IPS DF 4.7 (cell line): ENCODE data around the gene PAK3.

Source experiments
- DNase-seq: peaks from one replicate; pipeline ENCODE4 v3.0.0-alpha.2; 2013; ENCODE audit warnings: low spot score; ENCODE audit errors: extremely low read depth

The PAK3 gene

DNA sequence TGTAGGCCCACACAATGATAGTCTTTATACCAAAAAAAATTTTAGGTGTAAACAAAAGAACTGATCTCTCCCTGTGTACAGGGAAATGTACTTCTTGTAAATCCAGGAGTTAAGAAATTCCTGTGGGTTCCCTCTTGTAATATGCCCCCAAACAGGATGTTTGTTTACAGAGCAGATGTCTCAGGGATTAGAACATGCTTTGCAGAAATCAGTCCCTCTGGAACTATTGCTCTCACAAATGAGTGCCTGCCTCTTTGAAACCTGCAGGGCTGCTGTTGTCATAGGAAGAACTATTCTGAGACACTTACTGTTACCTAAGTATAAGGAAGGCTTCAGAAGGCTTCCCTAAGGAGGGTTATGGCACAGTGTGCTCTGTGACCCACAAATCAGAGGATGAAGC, 35.6 kb downstream of the PAK3 start:
- DNase-seq = no peak

DNA sequence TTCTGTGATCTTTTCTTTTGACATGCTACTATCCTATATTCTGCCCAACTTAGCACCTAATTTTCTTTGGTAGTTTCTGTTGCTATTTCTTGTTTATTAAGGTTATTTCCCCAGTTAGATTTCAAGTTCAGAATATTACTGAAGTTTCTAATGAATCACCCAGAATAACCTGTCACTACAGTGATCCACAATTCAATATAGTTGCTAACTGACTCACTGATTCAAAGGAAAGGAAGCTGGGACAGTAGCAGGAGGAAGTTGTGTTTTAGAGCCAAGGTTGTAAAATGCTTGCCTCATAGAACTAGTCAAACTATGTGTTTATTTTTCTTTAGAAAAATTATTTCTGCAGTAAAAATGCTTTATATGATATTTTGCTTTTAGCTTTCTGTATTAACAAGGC, 37.4 kb downstream of the PAK3 start:
- no peak for DNase-seq

DNA sequence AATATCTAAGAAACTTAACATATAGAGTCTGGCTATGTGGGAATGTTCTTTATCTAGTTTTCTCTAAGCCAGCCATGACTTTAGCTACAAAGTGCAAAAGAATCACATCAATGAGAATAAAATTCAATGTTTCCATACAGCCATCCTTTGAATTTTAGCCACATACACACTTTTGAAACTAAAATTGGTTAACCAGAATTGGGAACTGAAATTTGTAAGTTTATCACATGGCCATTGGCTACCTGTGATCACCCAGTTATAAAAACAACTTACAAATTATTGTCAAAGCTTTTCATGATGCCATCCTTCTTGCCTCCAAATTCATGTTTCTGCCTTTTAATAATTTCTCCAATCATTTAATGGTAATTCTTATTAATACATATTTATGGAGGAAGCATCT, 49.9 kb downstream of the PAK3 start:
- DNase-seq = no peak

DNA sequence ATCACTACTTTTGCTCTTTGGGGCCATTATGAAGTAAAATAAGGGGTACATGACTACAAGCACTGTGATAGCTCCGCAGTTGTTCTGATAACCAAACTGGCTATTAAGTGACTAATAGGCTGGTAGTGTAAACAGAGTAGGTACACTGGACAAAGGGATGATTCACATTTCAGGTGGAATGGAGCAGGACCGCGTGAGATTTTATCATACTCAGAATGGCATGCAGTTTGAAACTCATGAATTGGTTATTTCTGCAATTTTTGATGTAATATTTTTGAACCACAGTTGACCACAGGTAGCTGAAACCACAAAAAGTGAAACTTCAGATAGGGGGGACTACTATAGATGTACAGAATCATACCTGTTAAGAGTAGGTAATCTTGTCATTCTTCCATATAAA, 55.8 kb downstream of the PAK3 start:
- no peak for DNase-seq

DNA sequence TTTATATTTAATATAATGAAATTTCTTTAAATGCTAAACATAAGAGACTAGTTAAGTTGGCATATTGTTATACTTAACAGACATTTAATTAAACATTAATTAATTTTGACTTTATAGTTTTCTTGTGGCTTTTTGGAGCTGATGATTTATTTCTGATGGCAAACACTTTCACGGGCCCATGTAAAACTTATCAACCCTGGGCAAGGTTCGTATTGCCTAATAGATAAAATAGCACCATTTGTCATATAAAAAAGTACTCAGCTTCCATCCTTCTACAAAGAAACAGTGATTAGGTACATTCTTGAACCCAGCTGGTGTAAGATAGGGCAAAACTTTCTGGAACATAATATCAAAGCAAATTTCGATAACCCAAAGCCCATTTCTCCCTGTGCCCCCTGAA, 63.2 kb downstream of the PAK3 start:
- DNase-seq = no peak

DNA sequence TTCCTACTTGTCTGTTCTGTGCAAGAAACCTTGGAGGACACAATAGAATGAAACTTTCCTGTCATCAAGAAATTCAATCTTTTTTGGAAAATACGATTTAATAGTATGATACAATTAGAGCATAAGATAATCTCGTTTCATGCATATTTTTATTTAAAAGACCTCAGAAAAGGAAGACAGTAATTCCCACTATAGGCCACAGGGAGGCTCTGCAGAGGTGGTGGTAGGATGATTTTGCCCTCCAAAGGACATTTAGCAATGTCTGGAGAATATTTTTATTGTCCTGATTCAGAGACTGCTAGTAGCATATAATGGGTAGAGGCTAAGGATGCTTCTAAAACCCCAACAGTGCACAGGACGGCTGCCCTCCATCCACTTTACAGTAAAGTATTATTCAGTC, 68.7 kb downstream of the PAK3 start:
- DNase-seq = no peak

DNA sequence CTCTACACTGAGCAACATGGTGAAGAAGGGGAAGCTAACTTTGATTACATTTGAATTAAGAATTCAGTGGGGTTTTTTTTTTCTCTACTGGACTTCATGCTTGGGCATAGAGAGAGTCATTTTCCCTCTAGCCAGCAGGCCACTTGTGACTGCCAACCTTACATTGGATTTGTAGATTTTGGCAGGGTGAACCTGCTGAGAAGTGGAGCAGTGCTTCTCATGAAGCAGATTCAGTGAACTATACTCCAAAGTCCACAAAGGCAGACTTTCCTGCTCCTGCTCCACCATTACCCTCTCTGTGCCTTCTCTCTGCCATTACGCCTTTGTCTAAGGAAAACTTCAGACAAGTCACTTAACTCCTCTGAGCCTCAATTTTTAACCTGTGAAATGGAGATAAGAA, 69.9 kb downstream of the PAK3 start:
- DNase-seq = no peak

DNA sequence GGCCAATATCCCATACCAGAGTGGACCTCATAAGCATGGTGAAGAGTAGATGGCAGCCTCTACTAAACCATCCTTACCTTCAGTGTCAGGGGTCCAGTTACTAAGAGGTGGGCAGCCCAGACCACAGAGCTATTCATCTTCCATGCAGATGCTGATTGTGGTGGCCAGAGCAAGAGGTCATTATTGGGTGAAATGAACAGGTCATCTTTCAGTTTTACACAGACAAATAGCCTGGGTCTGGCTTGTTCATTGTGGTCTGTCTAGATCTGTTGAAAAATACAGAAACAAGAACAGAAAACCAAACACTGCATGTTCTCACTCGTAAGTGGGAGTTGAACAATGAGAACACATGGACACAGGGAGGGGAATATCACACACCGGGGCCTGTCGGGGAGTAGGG, 71.3 kb downstream of the PAK3 start:
- no peak for DNase-seq

DNA sequence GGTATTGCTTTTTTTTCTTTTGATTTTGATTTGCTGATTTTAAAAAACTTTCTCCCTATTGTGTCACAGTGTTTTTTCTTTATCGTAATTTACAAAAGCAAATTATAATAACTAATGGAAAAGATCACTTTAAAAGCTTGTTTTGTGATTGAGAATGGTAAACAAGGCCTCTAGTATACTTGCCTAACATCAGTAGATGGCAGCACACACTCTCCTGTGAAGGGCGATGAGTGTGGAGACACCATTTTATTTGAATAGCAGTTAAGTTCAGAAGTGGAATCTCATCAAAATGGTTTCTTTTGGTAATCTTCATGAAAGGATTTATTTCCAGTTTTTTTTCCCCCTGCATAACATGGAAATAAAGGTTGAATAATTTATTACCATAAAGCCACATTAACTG, 72.3 kb downstream of the PAK3 start:
- DNase-seq = no peak

DNA sequence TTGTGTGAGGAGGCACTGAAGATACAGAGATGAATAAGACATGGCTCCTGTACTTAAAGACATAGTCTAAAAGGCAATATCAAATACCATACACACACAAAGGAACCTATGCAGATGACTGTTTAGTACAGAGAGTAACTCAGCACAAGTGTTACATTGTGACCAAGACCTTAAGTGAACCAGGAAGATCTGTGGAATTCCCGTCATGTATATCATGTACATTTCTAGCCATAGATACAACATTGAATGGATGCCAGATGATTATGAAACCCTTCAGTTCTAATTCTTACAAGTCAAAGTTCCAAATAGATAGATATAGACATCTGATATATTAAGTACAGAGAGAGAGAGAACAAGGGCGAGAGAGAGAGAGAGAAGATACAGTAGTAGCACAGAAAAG, 73.2 kb downstream of the PAK3 start:
- no peak for DNase-seq

DNA sequence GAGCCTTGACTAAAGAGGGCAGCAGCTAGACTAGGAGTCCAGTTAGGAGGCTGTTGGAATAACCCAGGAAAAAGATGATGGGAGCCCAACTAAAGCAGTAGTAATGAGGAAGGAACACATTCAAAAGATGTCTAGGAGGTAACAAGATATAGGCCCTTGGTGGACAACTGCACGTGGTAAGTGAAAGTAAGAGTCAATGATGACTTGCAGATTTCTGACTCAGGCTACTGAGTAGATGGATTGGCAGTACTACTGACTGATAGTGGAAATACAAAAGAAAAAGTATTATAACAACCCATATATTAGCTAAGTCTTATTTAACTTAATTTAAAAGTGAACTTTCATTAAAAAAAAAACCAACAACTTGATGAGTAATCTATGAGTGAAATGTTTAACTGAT, 74.0 kb downstream of the PAK3 start:
- DNase-seq = no peak

DNA sequence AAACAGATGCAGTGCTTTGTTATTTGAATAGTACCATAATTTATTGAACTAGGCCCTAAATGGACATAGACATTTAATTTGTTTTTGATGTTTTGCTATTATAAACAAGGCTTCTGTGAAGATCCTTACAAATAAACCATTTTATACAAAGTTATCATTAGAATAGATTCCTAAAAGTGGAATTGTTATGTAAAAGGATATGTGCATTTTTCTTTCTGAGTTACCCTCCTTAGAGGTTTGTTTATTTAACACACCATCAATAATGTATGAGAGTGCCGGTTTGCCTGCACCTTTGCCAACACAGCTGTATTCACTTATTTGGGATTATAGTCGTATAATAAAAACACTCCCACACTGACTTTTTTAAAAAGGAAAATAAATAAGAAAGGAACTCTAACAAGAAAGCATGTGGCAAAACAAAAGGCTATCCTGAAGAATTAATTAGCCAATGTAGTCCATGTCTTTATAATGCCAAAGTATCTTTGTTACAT, 84.8 kb downstream of the PAK3 start:
- no peak for DNase-seq

DNA sequence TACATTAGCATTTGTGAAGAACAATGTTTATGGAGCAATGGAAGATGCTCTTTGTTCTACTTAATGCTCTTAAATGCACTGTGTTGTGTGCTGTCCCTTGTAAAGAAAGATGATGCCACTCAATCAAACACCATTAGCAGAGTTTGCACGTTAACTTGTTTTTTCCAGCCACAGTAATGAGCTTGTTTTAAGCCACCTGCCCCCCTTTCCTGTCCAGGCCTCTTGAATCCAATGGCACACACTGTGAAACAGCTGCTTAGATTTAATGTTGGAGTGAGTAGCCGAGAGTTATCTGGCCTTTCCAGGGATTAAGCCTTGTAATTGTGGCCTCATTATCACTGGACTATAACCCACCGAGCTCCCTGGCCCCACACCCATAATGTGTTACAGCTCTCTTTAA, 86.0 kb downstream of the PAK3 start:
- no peak for DNase-seq

DNA sequence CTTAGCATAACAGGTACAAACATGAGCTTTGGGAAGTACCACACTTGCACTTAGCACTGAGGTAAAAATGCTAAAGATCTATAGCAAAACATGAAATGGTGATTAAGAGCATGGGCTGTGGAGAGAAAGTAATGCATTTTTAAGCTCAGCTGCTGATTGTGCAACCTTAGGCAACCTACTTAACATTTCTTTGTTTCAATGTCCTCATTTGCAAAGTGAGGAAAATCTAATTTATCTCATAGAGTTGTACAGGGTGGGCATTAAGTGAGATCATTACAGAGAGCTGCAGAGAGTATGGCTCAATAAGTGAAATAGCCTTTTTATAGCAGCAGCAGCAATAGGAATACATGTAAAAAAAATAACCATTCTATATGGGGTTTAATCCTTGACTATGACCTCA, 87.0 kb downstream of the PAK3 start:
- no peak for DNase-seq

DNA sequence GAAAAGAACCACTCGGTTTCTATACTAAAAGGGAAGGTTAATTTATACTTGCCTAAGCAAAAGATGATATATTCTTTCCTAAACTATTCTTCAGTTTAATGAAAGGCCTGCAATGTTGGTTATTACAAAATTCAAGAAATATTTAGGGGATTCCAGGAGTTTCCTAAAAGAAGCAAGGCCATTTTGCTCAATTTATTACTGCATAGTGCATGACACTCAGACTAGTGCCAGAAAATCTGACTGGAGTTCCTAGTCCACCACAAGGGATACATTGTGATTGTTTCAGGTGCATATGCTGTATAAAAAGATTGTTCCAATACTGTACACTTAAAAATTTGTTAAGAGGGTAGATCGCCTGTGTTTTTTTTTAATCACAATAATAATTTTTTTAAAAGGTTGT, 95.6 kb downstream of the PAK3 start:
- DNase-seq = no peak

DNA sequence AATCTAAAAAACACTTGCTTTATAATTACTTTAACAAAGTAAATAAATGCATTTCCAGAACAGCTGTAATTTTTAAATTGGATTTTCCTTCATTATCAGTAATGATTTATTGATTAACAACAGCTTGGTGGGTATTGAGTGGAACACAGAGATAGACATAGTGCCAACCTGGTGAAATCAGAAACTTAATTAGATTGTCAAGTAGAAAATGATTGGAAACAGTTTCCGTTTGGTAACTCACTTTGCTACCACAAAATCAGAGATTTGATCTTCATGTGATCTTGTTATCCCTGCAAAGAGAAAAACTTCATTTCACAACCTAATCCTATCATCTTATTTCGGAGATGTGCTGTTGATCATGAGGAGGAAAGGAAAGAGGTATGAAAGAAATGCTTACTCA, 103.5 kb downstream of the PAK3 start:
- DNase-seq = no peak

DNA sequence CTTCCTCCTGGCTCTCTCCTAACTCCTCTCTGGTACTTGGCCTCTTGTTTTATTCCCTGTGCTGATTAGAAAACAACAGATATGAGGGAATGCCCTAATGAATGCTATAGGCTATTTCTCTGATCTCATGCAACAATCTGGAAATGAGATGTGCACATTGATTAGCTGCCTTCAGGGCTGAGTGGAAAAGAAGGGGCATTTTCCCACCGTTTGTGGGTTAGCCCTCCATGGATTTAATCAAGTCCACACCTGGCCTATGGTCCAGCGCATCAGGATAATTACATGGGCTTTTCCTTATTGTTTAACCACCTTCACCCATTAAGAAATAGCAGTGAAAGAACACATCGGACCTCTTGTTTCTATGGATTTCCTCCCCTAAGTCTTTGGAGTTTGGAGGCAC, 104.3 kb downstream of the PAK3 start:
- no peak for DNase-seq

DNA sequence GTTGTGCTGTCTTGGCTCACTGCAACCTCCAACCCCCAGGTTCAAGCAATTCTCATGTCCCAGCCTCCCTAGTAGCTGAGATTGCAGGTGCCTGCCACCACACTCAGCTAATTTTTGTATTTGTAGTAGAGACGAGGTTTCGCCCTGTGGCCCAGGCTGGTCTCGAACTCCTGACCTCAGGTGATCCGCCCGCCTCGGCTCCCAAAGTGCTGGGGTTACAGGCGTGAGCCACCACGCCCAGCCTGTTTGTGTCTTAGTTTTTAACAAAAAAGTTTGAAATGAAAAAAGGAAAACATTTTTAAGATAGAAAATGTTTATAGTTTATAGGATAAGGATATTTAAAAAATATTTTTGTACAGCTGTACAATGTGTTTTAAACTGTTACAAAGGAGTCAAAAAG, 111.9 kb downstream of the PAK3 start:
- DNase-seq = no peak

DNA sequence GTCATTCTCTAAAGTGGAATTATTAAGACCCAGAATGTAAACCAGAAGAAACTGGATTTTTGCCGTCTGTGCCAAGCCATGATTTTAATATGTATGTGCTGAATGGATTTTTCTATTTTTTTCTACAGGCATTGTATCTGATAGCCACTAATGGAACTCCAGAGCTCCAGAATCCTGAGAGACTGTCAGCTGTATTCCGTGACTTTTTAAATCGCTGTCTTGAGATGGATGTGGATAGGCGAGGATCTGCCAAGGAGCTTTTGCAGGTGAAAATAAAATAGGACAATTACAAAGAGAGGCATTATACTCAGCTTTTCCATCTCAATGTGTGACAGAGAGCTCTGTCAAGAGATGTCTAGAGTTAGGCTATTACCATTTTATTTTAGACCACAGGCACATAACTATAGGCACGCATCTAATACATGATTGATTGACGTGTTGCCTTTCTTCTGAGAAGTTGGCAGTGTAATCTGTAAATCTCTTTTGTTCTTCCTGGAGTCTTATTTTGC, 120.4 kb downstream of the PAK3 start:
- DNase-seq = no peak

DNA sequence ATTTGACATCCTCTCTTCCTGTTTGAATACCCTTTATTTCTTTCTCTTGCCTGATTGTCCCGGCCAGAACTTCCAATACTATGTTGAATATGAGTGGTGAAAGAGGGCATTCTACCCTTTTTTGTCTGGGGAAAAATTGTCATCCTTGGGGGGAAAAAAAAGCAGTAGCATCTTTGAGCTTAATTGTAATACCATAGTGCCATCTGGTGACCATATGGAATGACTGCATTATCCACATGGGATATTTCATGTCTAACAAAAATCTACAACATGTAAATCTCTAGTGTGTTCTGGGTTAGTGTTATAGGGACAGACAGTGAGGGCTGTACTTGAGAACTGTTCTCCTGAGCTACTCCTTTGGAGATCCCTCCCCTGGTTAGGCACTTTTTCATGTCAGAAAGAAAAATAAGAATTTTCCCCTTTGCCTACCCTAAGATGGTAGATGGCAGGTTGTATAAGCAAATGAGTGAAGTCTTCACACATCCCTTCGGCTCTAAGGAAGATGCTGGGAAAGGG, 148.3 kb downstream of the PAK3 start:
- no peak for DNase-seq

DNA sequence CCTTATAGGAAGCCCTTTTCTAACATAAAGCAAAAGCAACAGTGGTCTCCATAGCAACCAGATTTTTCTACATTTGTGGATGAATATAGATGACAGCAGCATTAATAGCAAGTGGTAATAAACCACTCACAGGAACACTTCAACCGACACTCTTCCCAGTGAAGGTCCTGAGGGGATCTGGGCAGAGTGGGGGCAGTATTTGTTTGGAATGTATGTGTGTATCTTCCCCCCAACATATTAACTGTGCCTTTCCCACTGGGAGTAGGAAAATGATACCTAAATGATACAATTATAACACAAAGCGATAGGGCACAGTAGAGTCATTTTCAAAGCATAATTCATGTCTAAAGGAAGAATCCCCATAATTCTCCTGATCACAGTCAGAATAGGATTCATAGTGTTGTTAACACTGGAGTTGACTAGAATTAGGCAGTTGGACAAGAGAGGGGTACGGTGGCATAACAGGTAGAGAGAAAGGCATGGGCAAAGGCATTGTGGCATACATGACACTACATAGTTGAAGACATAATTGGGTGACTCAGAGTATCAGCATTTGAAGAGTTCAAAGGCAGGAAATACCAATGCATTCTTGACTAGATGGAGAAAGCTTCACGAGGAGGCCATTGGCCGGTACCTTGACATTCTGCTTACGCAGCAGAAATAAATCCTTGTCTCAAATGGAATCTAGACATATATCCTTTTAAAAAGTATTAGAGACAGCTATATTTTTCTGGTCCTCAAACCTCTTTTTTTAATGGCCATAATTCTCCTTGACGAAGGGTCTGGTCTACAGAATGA, 159.1 kb downstream of the PAK3 start:
- DNase-seq = no peak

DNA sequence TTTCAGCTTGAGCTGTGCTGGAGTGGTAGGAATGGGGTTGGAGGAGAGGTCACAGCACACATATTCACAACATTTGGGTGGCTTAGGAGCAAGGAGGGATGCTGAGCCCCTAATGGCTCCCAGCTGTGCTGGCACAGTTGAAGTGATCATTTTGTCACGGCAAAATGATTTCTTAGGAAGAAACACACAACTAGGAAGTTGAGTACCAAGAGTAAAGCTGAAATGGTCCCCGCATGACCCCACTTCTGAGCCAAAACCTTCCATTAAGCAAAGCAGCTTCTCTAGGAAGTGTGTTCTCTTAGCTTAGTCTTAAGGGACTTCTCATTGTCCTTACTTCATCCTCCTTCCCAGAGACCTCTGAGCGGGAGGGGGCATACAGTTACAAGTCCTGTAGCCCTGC, 161.7 kb downstream of the PAK3 start:
- no peak for DNase-seq

DNA sequence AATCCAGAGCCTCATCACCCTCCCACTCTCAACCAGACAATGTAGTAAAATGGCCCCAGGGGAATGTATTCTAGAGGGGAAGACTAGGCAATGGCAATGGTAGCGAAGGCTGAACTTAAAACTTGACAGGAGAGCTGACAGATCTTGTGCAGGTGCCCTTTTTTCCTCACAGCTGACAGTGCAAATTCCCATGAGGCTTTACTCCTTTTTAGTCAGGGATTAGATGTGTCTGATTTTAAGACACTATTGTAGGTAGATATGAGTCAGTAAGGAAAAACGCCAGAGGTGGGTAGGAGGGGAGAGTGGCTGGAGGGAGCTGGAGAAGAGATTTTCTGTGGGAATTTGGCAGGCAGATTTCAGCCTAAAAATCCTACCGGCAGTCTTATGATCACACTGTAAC, 163.6 kb downstream of the PAK3 start:
- DNase-seq = no peak
